ENCODE data around the gene ING2.
"Not testable (repeated sequence)": the region's sequence is repeated elsewhere in the genome, so short reads cannot be mapped to it uniquely, and the experiment has no call there.

Gene ING2

DNA sequence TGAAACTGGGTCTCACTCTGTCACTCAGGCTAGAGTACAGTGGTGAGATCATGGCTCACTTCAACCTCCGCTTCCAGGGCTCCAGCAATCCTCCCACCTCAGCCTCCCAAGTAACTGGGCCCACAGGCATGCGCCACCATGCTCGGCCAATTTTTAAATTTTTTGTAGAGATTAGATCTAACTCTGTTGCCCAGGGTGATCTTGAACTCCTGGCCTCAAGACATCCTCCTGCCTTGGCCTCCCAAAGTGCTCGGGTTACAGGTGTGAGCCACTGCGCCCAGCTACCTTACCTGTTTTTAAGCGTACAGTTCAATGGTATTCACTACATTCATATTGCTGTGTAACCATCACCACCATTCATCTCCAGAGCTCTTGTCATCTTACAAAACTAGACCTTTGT, 41.5 kb downstream of the ING2 start:
- DNase-seq (ENCODE audit: low read depth) = no peak
- TF ChIP-seq CTCF (IDR thresholded peaks at IDR 0.05; ENCODE audit: control insufficient read depth, insufficient read depth, low read depth, low read length, missing control alignments) = no peak
- H3K4me3 ChIP-seq (ENCODE audit: control insufficient read depth, low read depth, low read length) = no peak overlapping the region

DNA sequence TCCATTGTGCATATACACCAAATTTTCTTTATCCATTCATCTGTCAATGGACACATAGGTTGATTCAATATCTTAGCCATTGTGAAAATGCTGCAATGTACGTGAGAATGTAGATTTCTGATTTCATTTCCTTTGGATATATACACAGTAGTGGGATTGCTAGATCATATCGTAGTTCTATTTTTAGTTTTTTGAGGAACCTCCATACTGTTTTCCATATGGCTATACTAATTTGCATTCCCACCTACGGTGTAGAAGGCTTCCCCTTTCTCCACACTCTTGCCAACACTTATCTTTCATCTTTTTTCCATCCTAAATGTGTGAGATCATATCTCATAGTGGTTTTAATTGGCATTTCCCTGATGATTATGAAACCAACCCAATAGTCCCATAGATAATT, 43.4 kb downstream of the ING2 start:
- no peak overlapping the region for H3K4me3 ChIP-seq (ENCODE audit: control insufficient read depth, low read depth, low read length)
- TF ChIP-seq CTCF (IDR thresholded peaks at IDR 0.05; ENCODE audit: control insufficient read depth, insufficient read depth, low read depth, low read length, missing control alignments) = no peak
- no peak for DNase-seq (ENCODE audit: low read depth)

DNA sequence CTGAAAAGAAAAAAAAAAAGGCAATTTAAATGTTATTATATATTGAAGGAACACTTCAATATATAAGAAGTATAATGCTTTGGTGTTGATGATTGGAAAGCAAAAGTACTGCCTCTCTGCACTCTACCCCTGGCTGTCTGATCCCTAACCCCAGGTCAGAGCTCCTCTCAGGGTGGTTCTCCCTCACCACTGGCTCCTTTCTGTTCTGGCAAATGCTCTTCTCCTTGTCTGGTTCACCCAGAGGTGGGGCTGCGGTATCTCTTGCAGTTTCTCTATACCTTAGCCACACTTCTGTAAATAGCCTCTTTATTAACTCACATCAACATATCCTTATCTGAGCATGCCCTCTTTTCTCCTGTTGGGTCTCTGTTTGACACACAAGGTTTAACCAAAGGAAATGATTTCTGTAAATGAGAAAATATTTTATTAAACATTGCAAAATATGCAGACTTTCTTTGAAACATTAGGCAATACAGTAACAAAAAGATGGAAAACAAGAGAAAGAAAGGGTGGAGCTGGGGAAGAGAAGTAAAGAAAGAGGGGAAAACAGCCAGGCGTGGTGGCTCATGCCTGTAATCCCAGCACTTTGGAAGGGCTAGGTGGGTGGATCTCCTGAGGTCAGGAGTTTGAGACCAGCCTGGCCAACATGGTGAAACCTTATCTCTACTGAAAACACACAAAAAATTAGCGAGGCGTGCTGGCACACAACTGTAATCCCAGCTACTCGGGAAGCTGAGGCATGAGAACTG, 45.7 kb downstream of the ING2 start:
- DNase-seq (ENCODE audit: low read depth) = no peak
- H3K4me3 ChIP-seq (ENCODE audit: control insufficient read depth, low read depth, low read length) = no peak overlapping the region
- TF ChIP-seq CTCF (IDR thresholded peaks at IDR 0.05; ENCODE audit: control insufficient read depth, insufficient read depth, low read depth, low read length, missing control alignments) = no peak

- H3K4me3 ChIP-seq (ENCODE audit: control insufficient read depth, low read depth, low read length) = no peak overlapping the region
- TF ChIP-seq CTCF (IDR thresholded peaks at IDR 0.05; ENCODE audit: control insufficient read depth, insufficient read depth, low read depth, low read length, missing control alignments) = no peak
- no peak for DNase-seq (ENCODE audit: low read depth)
Measured at GRCh38 chr4:183552274-183553146, 47.7 kb downstream of the ING2 start.

DNA sequence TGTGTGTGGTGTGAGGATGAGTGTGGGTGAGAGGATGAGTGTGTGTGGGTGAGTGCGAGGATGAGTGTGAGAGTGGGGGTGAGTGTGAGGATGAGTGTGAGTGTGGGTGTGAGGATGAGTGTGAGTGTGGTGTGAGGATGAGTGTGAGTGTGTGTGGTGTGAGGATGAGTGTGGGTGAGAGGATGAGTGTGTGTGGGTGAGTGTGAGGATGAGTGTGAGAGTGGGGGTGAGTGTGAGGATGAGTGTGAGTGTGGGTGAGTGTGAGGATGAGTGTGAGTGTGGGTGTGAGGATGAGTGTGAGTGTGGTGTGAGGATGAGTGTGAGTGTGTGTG, 48.3 kb downstream of the ING2 start:
- DNase-seq (ENCODE audit: low read depth); H3K4me3 ChIP-seq (ENCODE audit: control insufficient read depth, low read depth, low read length): not testable (repeated sequence)

DNA sequence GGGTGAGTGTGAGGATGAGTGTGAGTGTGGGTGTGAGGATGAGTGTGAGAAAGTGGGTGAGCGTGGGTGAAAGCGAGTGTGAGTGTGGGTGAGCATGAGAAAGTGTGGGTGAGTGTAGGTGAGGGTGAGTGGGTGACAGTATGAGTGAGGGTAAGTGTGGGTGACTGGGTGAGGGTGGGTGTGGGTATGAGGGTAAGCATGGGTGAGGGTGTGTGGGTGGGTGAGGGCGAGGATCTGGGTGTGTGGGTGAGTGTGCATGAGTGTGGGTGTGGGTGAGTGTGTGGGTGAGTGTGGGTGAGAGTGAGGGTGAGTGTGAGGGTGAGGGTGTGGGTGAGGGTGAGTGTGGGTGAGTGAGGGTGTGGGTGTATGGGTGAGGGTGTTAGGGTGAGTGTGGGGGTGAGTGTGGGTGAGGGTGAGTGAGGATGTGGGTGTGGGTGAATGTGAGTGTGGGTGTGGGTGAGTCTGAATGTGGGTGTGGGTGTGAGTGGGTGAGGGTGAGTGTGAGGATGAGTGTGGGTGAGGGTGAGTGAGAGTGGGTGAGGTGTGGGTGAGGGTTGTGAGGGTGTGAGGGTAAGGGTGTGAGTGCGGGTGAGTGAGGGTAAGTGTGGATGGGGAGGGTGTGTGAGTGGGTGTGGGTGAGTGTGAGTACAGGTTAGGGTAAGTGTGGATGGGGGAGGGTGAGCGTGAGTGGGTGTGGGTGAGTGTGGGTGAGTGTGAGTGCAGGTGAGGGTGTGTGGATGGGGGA, 48.9 kb downstream of the ING2 start:
- no peak for DNase-seq (ENCODE audit: low read depth)
- no peak for TF ChIP-seq CTCF (IDR thresholded peaks at IDR 0.05; ENCODE audit: control insufficient read depth, insufficient read depth, low read depth, low read length, missing control alignments)

DNA sequence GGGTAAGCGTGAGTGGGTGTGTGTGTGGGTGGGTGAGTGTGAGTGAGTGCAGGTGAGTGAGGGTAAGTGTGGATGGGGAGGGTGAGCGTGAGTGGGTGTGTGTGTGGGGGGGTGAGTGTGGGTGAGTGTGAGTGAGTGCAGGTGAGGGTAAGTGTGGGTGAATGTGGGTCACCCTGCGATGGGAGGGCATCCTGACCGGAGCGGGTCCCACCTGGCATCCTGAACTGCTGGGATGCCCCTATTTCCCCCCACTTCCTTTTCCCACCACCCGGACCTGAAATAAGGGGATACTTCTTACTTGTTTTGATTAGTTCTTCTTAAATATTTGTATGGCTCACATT, 49.5 kb downstream of the ING2 start:
- TF ChIP-seq CTCF (IDR thresholded peaks at IDR 0.05; ENCODE audit: control insufficient read depth, insufficient read depth, low read depth, low read length, missing control alignments) = no peak
- H3K4me3 ChIP-seq (ENCODE audit: control insufficient read depth, low read depth, low read length) = no peak overlapping the region
- DNase-seq (ENCODE audit: low read depth) = no peak

More for the DNA sequence above, 48.9 kb downstream of the ING2 start:
- H3K4me3 ChIP-seq (ENCODE audit: control insufficient read depth, low read depth, low read length) = no peak overlapping the region
